Breast epithelium (tissue), 4 donors: ENCODE measurements around the gene AMBP. TPM values are rescaled to one million over a fixed set of nuclear protein-coding genes. Genes with fewer than 3 reads are reported as not detected.

Source experiments
- DNase-seq, 2 donors: peaks; one replicate each; pipeline ENCODE4 v3.0.0-alpha.2; 2019; ENCODE audit warnings: low spot score in 2 of 2
- H3K27ac ChIP-seq, 2 donors: fragments of 200-600 bp; sonication (generic) in 1 of 2; one replicate each; pipeline ENCODE4 v1.5.1; 2016 to 2019; ENCODE audit warnings: mild to moderate bottlenecking in 1 of 2
- H3K27me3 ChIP-seq, 2 donors: fragments of 200-600 bp; sonication (generic) in 1 of 2; one replicate each; pipeline versions ENCODE4 v1.5.1 to v1.6.0; 2017 to 2019; ENCODE audit warnings: control low read depth in 1 of 2, mild to moderate bottlenecking in 1 of 2
- H3K36me3 ChIP-seq: fragments of 200-600 bp; one replicate; pipeline ENCODE4 v1.5.1; 2019
- H3K4me1 ChIP-seq, 2 donors: fragments of 200-600 bp; sonication (generic); one replicate each; pipeline ENCODE4 v1.5.1; 2016 to 2019; ENCODE audit warnings: control low read depth in 1 of 2
- H3K4me3 ChIP-seq, 3 donors: fragments of 200-600 bp; sonication (generic); 1 replicate in 2 of 3; 2 replicates in 1 of 3; pipeline ENCODE4 v1.5.1; 2016 to 2019; ENCODE audit warnings: mild to moderate bottlenecking in 3 of 3, moderate library complexity in 2 of 3
- H3K9me3 ChIP-seq, 2 donors: fragments of 200-600 bp; sonication (generic) in 1 of 2; one replicate each; pipeline ENCODE4 v1.5.1; 2016 to 2019; ENCODE audit warnings: control low read depth in 1 of 2
- POLR2A ChIP-seq: fragments of 450-650 bp; IDR thresholded peaks from one replicate; pipeline ENCODE4 v1.6.1; 2016; ENCODE audit warnings: antibody characterized with exemption, mild to moderate bottlenecking, moderate library complexity
- POLR2AphosphoS5 ChIP-seq, 3 donors: sonication (generic); formaldehyde crosslinking; IDR thresholded peaks; one replicate each; pipeline ENCODE4 v1.6.1; 2017; ENCODE audit warnings: antibody characterized with exemption in 3 of 3
- intact Hi-C: fragments of 100-400 bp; cut with DNase I; formaldehyde crosslinking; loops from one replicate; pipeline ENCODE4 v1.15.1; 2023; ENCODE audit warnings: low total_unique reads
- total RNA-seq, 3 donors: library from RNA; depleted of rRNA; stranded (reverse); fragments of >200 nt; gene quantifications; one replicate each; pipeline ENCODE4 v1.1.0, GENCODE V29; 2016
- TF ChIP-seq, protein P1 (sequence below), 3 donors: fragments of 450-650 bp; IDR thresholded peaks; one replicate each; pipeline ENCODE4 v1.5.1; 2016 to 2017; ENCODE audit warnings: antibody characterized with exemption in 3 of 3, mild to moderate bottlenecking in 3 of 3, moderate library complexity in 3 of 3

Gene AMBP
- total RNA-seq, 3 donors from 2014 or later = 0.66 TPM; not detected in 2

DNA sequence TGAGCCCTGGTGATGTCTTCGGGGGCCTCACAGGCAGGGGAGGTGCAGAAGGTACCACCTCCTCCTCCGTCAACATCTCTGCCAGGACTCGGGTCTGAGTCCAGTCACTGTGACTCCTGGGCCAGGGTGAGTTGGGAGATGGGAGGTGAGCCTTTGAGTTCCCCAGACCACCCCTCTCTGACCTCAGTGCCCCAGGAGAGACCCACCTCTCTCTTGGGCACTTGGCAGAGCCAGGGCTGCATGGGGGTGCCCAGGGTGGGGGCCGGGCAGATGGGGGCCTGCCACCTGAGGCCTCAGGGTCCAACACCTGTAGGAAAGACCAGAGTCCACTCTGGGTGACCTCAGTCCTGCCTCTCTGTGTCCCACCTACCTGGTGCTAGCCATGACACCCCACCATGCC, 14.2 kb upstream of the AMBP start:
- no peak for DNase-seq
- Histone ChIP-seq H3K9me3 (no peaks in the 10 kb centered on the region), H3K27me3 (no peaks in the 10 kb centered on the region), H3K27ac (no peak overlapping the region), H3K4me1 (no peaks in the 10 kb centered on the region), H3K36me3 (no peaks in the 10 kb centered on the region), H3K4me3 (no peak overlapping the region)
- no peak for TF ChIP-seq POLR2AphosphoS5 (IDR thresholded peaks at IDR 0.05)
- TF ChIP-seq, protein P1, sequence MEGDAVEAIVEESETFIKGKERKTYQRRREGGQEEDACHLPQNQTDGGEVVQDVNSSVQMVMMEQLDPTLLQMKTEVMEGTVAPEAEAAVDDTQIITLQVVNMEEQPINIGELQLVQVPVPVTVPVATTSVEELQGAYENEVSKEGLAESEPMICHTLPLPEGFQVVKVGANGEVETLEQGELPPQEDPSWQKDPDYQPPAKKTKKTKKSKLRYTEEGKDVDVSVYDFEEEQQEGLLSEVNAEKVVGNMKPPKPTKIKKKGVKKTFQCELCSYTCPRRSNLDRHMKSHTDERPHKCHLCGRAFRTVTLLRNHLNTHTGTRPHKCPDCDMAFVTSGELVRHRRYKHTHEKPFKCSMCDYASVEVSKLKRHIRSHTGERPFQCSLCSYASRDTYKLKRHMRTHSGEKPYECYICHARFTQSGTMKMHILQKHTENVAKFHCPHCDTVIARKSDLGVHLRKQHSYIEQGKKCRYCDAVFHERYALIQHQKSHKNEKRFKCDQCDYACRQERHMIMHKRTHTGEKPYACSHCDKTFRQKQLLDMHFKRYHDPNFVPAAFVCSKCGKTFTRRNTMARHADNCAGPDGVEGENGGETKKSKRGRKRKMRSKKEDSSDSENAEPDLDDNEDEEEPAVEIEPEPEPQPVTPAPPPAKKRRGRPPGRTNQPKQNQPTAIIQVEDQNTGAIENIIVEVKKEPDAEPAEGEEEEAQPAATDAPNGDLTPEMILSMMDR (IDR thresholded peaks at IDR 0.05) = no peak
- TF ChIP-seq POLR2A = no peak
- intact Hi-C loops = no loop called here

DNA sequence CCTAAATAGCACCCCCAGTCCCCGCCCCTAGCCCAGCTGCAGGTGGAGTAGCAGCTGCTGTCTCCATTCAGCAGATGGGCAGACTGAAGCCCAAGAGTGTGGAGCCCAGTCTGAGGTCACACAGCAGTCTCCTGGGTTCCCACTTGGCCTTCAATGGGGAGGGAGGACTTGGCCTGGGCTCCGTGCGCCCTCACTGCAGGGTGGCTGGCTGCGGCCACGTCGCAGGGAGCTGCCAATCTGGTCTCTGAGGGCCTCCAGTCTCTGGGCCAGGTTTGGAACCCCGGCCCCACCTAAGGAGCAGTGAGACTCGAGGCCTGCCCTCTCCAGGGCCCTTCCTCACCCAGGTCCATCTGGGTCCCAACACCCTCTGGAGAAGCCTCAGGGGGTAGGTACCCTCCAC, 13.6 kb upstream of the AMBP start:
- intact Hi-C loops = no loop called here
- H3K4me3 ChIP-seq = no peak overlapping the region
- DNase-seq = no peak
- no peaks in the 10 kb centered on the region for H3K36me3 ChIP-seq
- H3K4me1 ChIP-seq = no peaks in the 10 kb centered on the region
- H3K27ac ChIP-seq = no peak overlapping the region
- H3K27me3 ChIP-seq = no peaks in the 10 kb centered on the region
- TF ChIP-seq POLR2A (no peak), POLR2AphosphoS5 (IDR thresholded peaks at IDR 0.05) (no peak)
- TF ChIP-seq, protein P1 (IDR thresholded peaks at IDR 0.05) = no peak
- no peaks in the 10 kb centered on the region for H3K9me3 ChIP-seq

DNA sequence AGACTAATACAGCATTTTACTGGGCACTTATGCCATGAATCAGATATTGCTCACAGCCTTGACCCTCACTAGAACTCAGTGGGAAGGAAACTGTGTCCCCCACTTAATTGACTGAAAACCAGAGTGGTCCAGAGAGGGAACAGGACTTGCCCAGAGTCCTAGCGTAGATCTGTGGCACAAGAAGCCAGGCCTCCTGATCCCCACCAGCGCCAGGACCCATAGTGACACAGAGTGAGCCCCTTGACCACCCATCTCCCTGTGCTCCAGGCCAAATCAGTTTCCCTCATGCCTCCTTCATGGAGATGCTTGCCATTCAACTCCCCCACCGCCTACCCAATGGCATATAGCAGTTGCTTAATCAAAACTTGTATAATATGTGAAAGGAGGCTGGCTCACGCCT, 12.7 kb upstream of the AMBP start:
- Histone ChIP-seq H3K36me3 (no peaks in the 10 kb centered on the region), H3K4me3 (no peak overlapping the region), H3K27me3 (no peaks in the 10 kb centered on the region), H3K4me1 (no peaks in the 10 kb centered on the region), H3K27ac (no peak overlapping the region), H3K9me3 (no peaks in the 10 kb centered on the region)
- no peak for TF ChIP-seq POLR2AphosphoS5 (IDR thresholded peaks at IDR 0.05)
- TF ChIP-seq, protein P1 (IDR thresholded peaks at IDR 0.05) = no peak
- TF ChIP-seq POLR2A = no peak
- no peak for DNase-seq
- intact Hi-C loops = no loop called here

DNA sequence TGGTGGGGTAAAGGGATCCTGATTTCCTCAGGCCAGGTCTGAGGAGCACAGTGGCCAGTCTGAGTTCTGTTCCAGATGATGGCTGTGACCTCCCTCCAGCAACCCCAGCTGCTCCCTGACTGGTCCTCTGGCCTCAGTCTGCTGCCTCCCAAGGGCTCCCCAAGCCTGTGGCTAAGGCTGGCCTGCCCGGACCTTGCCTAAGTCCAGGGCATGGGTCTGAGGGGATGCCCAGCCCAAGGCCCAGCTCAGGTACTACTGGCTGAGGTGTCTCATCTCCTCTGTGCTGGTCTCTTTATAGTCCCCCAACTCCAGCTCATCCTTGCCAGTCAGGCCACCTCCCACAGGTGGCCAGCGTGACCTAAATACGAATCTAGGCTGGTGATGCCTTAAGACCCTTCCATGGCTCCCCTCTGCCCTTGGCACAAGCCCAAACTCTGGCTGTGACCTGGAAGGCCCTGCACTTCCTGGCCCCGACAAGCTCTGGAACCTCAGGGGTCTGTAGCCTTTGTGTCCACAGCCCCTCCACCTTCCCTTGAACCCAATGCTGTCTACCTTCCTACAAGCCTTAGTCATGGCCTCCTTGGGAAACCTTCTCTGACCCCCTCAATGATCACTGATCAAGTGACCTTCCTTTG, 11.2 kb upstream of the AMBP start:
- H3K27me3 ChIP-seq = no peaks in the 10 kb centered on the region
- intact Hi-C loops = no loop called here

DNA sequence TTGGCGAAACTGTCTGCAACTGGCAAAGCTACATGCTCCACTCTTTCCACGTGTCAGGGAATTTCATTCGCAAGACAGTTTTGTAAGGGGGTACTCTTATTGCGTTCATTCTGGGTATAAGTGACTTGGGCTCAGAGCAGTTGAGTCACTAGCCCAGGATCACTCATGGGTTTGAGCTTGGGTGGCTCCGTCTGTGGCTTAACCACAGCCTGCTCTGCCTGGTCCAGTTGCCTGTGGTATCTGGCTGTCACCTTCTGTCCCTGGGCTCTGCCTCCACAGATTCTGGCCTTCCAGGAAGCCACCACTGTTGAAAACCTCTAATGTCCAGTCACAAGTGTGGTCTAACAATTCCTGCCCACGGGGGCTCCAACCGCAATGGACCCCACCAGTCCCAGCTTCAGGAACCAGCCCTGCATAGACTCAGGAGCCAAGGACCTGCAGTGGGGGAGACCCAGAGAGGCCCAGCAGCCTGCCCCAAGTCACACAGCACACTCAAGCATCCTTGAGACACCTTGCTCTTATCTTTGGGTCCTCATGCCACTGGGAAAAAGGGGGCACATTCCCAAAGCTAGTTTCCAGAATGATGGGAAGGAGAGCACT, 10.6 kb upstream of the AMBP start:
- Histone ChIP-seq H3K4me1 (no peaks in the 10 kb centered on the region), H3K27me3 (no peaks in the 10 kb centered on the region), H3K4me3 (no peak overlapping the region), H3K36me3 (no peaks in the 10 kb centered on the region), H3K27ac (no peak overlapping the region), H3K9me3 (no peaks in the 10 kb centered on the region)
- intact Hi-C loops = no loop called here
- TF ChIP-seq POLR2AphosphoS5 (IDR thresholded peaks at IDR 0.05) = no peak
- TF ChIP-seq, protein P1 (IDR thresholded peaks at IDR 0.05) = no peak
- TF ChIP-seq POLR2A = no peak
- DNase-seq = no peak

More for the DNA sequence above, 11.2 kb upstream of the AMBP start:
- Histone ChIP-seq H3K4me1 (no peaks in the 10 kb centered on the region), H3K36me3 (no peaks in the 10 kb centered on the region), H3K9me3 (no peaks in the 10 kb centered on the region), H3K4me3 (no peak overlapping the region), H3K27ac (no peak overlapping the region)
- DNase-seq = no peak
- no peak for TF ChIP-seq POLR2A
- TF ChIP-seq, protein P1 (IDR thresholded peaks at IDR 0.05) = no peak
- no peak for TF ChIP-seq POLR2AphosphoS5 (IDR thresholded peaks at IDR 0.05)
